GM18868 (cell line): ENCODE measurements around the gene NAA16.
"Not testable (repeated sequence)": the region's sequence is repeated elsewhere in the genome, so short reads cannot be mapped to it uniquely, and the experiment has no call there.

Experiments used
- ATAC-seq: cut with Tn5 transposase; IDR thresholded peaks from one replicate; pipeline ENCODE4 v1.9.1; 2021; ENCODE audit warnings: mild to moderate bottlenecking, moderate library complexity; ENCODE audit not compliant: unreplicated experiment

Gene NAA16

GRCh38 chr13:41403983-41404382, 92.9 kb downstream of the NAA16 start:
- no peak for ATAC-seq

- no peak for ATAC-seq
These were observed 94.3 kb downstream of the NAA16 start for GRCh38 chr13:41405367-41405766.

GRCh38 chr13:41407380-41407779, 96.3 kb downstream of the NAA16 start:
- no peak for ATAC-seq

DNA sequence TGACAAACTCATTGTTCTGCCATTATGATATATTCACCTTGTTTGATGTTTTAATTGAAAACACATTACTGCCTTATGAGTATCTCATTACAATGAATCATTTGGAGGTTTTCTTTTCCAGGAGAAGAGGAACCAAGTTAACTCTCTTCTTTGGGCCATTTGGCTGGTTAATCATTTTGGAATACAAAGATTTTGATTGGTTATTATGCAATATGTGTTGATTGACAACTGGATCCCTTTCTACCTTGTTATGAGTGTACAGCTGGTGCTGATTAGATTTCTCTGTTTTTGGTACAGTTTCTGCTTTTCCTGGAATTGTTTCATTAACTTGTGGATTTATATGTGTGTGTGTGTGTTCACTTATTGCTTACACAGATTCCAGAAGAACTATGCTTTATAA, 97.1 kb downstream of the NAA16 start:
- no peak for ATAC-seq

- ATAC-seq = no peak
These were observed 97.7 kb downstream of the NAA16 start for GRCh38 chr13:41408746-41409145.

- no peak for ATAC-seq
These were observed 98.5 kb downstream of the NAA16 start for GRCh38 chr13:41409611-41410010.

GRCh38 chr13:41411060-41411459, 100.0 kb downstream of the NAA16 start:
- ATAC-seq = no peak

GRCh38 chr13:41411522-41411921, 100.5 kb downstream of the NAA16 start:
- no peak for ATAC-seq

- ATAC-seq = no peak
These were observed 102.8 kb downstream of the NAA16 start for GRCh38 chr13:41413872-41414271.

DNA sequence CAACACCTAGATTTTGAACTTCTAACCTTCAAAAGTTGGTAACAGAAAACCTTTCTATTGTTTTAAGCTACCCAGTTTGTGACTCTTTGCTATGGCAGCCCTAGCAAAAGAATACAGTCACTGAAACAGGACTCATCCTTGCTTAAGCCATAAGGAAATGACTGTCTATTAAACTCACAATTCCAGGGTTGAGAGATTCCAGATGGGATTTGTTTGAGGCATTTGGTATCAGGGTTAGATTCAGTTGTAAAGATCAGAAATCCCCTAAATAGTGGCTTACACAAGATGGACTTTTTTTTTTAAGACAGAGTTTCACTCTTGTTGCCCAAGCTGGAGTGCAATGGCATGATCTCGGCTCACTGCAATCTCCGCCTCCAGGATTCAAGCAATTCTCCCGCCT, 105.2 kb downstream of the NAA16 start:
- ATAC-seq = no peak

GRCh38 chr13:41418027-41418426, 107.0 kb downstream of the NAA16 start:
- ATAC-seq = no peak

- ATAC-seq = no peak
These were observed 107.7 kb downstream of the NAA16 start for GRCh38 chr13:41418731-41419130.

DNA sequence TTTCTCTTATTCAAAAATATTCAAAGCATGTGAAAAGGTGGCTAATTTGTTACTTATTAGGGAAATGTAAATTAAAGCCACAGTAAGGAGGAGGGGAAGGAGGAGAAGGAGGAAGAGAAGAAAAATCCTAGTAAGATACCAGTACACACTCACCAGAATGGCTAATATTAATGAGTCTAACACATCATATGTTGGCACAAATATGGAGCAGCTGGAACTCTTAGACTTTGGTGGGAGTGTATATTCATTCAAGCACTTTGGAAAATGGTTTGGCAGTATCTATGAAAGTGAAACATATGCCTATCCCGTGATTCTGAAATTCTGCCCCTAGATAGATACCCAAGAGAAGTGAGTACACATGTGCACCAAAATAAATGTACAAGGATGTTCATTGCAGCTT, 108.1 kb downstream of the NAA16 start:
- no peak for ATAC-seq

- no peak for ATAC-seq
These were observed 109.1 kb downstream of the NAA16 start for GRCh38 chr13:41420146-41420545.

DNA sequence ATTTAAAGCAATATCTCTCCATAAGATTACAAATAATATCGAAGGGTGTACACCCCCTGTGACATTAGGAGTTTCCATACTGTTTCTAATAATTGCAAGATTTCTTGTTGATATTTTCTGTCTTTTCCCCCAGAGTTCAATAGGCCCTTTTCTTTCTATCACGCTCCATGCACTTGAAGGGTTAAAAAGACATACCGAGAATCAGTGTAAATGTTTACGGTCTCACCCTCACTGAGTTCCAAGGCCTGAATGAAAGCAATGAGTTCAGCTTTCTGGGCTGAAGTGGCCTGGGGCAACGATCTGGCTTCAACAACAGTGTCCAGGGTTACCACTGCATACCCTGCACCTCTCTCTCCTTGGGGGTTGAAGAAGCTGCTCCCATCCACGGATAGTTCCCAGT, 110.3 kb downstream of the NAA16 start:
- not testable (repeated sequence) for ATAC-seq

- not testable (repeated sequence) for ATAC-seq
These were observed 110.9 kb downstream of the NAA16 start for GRCh38 chr13:41421983-41422382.

GRCh38 chr13:41423259-41423658, 112.2 kb downstream of the NAA16 start:
- not testable (repeated sequence) for ATAC-seq

DNA sequence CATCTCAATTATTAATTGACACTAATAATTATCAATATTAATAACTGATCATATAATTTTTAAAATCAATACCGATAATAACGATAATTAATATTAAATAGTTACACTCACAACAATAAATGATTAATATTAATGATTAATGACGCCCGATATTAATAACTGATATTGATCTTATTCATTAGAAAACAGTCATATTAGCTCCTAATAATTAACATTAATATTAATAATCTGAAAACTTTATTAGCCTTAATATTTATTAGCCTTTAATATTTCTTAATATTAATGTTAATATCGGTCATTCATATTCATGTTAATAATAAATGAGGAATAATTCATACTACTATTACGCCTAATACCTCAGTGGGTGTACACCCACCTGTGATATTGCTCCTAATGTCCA, 113.6 kb downstream of the NAA16 start:
- ATAC-seq = not testable (repeated sequence)

- no peak for ATAC-seq
These were observed 115.0 kb downstream of the NAA16 start for GRCh38 chr13:41426047-41426446.
